A549 treated with Mapracorat at 1 μM for 4 hours (cell line): Measurements from ENCODE around the gene SCGB2A2. TPM values are rescaled to one million over a fixed set of nuclear protein-coding genes. Genes with fewer than 3 reads are reported as not detected.

Experiments used
- total RNA-seq: library from RNA; stranded (reverse); fragments of 200-300 nt; extraction: Qiagen RNA extraction; gene quantifications from 5 replicates; pipeline ENCODE4 v1.2.3, GENCODE V29; 2022

Gene SCGB2A2
- not detected in 5 replicates for total RNA-seq

GRCh38 chr11:62269654-62270278, at the start of gene SCGB2A2:
Gene SCGB2A2 (plus strand): TSS chr11:62270158. CDS start chr11:62270217, 59 bp downstream.

GRCh38 chr11:62242021-62242420, 27.9 kb upstream of the SCGB2A2 start, which contains the start of gene SCGB1D2:
Gene SCGB1D2 (plus strand): TSS chr11:62242239. CDS start chr11:62242308, 69 bp downstream.

GRCh38 chr11:62298975-62299374, 29.0 kb downstream of the SCGB2A2 start, which contains the start of gene SCGB1D4:
Gene SCGB1D4 (minus strand): TSS chr11:62299075. CDS start chr11:62299010, 65 bp downstream.

Other genes with a start within 250 kb of the SCGB2A2 start
- gene INCENP, start 146.1 kb upstream of the SCGB2A2 start, total RNA-seq = 43.9 to 57.8 TPM (median 51.8 TPM) in 5 replicates
- not detected in 5 replicates for gene SCGB1D1, start 79.9 kb upstream of the SCGB2A2 start, total RNA-seq
- not detected in 5 replicates for gene SCGB2A1, start 61.5 kb upstream of the SCGB2A2 start, total RNA-seq
- 0.48 TPM in 1 of 5 replicates, not detected in the others for gene SCGB1D2, start 27.9 kb upstream of the SCGB2A2 start, total RNA-seq
- not detected in 5 replicates for gene SCGB1D4, start 28.9 kb downstream of the SCGB2A2 start, total RNA-seq
- 9.6 to 14.3 TPM (median 13.2 TPM) in 5 replicates for gene ASRGL1, start 67.3 kb downstream of the SCGB2A2 start, total RNA-seq
- not detected in 5 replicates for gene SCGB1A1, start 148.9 kb downstream of the SCGB2A2 start, total RNA-seq